Activated CD4-positive, CD25-positive, alpha-beta regulatory T cell treated with anti-CD3 and anti-CD28 coated beads, Interleukin-2, amount 50 U/mL, for 16 hours (primary cell): ENCODE results near the gene IGBP1.
A peak's percentile ranks its signal among the peaks of the same experiment; 100 is the strongest.
"Not testable (repeated sequence)": the region's sequence is repeated elsewhere in the genome, so short reads cannot be mapped to it uniquely, and the experiment has no call there.

Experiments used
- DNase-seq: peaks from one replicate; pipeline ENCODE4 v3.0.0-alpha.2; 2020; ENCODE audit warnings: low read depth, low spot score

IGBP1 gene

DNA sequence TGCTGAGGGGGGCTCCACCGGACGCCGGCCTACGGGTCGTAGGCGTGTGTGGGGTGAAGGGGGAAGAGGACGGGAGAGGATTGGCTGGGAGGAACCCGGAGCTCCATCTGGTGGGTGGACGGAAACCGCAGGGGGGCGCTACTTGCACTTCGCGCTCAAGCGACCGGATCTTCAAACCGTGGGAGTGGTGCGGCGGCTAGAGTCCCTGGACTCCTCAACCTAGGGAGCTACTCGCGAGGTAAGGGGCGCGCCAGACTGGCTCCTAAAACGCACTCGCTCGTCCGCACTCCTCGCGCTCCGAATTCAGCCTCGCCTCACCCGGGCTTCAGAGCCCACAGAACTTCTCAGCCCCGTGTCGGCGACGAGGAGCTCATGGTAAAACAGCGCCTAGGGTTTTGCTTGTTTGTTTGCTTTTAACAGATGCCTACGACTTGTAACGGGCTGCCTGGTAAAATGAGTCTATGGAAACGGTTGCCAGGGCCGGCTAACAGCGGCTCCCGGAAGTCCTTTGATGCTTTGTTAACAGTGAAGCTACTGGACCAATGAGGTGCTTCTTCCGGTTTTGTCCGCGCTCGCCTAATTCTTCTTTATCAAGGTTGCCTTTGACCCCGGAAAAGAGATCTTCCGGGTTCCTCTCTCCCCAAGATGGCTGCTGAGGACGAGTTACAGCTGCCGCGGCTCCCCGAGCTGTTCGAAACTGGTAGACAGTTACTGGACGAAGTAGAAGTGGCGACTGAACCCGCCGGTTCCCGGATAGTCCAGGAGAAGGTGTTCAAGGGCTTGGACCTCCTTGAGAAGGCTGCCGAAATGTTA, at the start of gene IGBP1:
TSS of gene IGBP1 (plus strand) at position 145 of the 813 bp plus-strand sequence. CDS start at position 646, 501 bp downstream.
- peak; percentile 67 for DNase-seq

DNA sequence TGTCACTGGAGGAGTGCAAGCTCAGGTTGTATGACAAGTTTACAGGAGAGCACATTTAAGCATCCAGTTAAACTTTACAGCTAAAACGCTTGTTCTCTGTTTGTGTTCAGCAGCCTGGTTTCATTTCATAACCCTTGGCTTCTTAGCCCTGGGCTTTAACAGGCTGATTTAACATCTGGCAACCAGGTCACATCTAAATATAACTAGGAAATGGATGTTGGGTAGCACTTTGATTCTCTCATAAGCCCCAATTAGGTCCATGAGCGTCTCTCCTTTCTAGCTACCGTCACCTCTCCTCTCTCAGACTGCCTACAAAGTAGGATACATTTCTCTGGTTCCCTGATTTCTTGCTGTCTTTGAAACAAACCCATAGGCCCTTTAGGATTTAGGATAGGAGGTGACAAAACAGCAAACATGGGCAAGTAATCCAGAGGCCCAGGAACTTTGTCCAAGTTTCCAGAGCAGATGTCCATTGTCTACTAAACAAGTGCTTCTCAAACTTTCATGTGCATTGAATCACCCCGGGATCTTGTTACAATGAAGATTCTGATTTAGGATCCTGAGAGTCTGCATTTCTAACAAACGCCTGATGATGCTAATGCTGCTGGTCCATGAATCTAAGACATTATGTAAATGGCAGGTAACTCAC, 48.5 kb upstream of the IGBP1 start:
- no peak for DNase-seq

DNA sequence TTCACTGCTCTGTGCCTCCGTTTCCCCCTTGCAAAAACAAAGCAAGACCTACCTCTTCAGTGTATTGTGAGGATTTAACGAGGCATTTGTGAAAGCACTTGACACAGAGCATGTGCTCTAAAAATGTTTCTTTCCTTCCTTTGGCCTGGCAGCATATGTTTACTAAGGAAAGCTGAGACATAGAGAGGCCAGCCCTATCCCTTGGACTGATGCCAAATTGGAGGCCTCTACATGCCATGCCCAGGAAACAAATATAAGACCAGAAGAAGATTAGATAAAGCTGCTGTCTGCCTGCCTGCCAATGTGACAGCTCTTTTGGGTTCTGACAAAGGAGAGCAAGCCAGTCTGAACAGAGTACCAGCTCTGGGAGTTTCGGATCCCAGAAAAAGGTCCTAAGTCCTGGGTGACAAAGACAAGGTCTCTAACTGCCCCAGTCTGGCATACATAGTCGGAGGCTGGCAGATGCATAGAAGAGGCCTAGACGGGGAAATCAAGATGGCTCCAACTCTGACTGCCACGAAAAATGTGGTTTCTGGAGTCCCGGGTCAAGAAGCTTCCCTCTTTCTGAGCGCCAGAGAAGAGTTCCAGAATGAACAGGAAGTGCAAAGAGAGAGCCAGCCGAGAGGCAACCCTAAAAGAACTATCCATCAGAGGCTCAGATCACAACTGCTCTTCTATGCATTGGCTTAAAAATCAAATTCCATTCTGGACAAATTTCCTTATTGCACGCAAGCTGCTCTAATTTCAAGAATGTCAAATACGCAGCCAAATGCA, 45.2 kb upstream of the IGBP1 start:
- DNase-seq, result no peak

DNA sequence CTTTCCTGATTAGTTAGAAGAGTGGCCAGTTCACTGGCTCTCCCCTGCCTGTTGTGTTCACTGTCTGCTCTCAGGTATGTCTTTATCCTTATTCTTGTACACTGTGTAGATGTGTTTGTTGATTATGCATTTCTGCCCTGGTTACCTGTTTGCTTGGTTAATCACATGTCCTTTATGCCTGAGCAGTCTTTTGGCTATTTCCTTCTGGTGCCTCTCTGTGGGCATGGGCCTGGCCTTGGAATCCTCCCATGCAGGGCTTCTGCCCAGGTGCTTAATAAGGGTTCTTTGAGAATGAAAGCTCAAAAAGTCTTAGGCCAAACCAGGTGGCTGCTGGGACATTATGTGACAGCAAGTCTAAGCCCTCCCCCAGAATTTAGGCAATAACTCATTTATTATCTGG, 44.5 kb upstream of the IGBP1 start:
- DNase-seq, result no peak

DNA sequence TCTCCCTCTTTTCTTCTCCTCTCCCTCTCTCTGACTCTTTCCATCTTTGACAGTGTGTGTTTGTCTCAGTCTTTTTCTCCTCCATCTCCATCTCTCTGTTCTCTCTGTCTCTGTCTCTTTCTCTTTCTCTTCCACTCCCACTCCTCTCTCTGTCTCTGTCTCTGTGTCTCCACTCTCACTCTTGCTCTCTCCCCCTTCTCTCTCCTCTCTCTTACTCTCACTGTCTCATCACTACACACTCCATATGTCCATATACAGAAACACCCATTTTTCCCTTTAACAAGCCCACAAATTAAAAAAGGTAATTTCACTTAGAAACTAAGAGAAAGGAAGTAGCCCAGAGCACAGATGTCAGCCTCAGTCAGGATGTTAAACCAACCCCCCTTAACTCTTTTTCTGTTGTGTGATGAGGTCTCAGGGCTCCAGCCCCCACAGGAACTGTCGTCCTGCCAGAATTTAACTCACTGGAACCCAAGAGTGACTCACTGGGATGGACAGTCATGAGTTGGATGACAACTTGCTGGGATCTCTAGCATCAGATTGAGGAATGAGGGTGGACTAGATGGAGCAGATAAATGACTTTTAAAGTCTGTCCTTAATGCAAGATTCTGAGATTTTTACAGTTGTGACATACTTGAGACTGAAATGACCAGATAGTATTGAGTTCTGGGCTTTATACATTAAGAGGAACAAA, 43.5 kb upstream of the IGBP1 start:
- no peak for DNase-seq

DNA sequence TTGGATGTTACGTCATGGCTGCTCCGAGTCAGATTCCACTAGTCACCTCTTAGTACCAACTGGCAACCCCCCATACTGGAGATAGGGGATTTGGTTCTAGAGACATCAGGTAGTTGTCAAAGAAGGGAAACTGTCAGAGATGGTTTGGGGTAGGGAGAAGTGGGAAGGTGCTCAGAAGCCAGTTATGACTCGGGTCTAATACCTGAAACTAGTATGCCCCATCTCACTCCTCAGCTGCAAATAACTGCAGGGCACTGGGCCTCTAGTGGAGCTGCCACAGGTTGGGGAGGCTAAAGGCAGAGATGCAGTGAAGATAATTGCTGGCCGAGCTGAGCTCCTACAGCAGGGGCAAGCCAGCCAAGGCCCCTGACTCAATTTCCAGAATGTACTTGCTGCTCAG, 41.0 kb upstream of the IGBP1 start:
- DNase-seq, result no peak

DNA sequence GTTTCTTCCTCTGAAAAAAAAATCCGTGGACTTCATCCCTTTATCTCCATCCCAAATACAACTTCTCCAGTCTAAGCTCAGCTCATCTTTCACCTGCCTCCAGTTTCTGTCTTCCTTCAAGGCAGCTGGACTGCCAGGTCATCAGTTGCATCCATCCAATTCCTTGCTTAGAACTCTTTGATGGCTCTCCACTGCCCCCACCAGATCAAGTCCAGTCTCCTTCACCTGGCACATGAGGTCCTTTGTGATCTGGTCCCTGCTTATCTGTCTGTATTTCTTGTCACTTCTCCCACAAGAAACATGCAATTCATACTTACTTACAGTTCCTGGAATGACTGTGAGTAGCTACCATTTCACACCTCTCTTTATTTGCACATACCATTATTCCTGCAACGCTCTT, 37.2 kb upstream of the IGBP1 start:
- DNase-seq, result no peak

DNA sequence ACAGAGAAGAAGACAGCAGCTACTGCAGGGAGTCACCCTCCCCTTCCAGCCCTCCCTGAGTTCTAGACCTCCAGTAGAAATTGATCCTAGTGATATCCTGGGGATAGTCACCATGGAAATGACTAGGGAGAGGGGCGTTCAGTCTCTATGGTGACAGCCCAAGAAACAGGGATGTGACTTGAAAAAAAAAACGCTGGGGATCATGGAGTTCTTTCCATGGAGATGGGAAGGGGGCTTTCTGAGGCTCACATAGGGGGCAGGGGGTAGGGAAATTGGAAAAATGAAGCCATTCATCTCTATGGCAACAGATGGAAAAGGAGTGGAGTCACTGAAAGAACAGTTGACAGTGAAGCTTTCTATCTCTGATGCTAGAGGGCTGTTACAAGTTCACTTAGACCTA, 28.0 kb upstream of the IGBP1 start:
- no peak for DNase-seq

DNA sequence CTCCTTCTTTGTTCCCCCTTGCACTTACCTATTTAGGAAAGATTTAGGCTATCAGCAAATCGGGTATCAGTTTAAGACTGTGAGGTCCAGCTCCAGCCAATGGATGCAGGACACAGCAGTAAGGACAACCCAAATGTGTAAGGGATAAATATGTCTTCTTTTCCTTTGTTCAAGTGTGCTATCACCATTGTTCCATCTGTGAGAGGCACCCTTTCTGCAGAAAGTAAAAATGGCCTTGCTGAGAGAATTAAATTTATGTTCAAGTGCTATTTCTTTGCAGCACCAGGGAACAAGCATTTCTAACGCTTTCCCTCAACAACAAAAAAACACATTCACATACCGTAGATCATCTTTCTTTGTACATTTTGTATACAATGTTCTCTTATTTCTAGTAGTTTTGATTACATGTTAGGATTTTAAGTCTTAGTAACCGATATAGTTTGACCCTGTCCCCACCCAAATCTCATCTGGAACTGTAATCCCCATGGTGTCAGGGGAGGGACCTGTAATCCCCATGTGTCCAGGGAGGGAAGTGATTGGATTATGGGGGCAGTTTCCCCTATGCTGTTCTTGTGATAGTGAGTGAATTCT, 21.7 kb upstream of the IGBP1 start:
- DNase-seq, result not testable (repeated sequence)

DNA sequence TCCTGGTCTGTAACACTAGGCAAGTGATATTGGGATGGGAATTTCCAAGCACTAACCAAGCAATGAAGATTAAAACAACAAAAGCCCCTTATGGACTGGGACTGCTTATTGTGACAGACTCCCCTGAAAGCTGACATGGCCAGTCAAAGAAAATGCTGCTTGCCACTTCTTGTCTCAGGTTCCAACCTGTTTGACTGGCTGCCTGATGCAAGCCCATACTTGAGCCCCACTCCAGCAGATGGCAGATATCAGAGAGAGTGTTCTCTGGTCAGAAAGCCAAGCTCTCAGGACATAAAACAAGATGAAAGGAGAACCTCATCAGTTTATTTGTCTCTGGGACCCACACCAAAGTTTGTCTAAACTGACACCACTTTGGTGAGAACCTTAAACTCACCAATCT, 15.5 kb upstream of the IGBP1 start:
- DNase-seq, result no peak

DNA sequence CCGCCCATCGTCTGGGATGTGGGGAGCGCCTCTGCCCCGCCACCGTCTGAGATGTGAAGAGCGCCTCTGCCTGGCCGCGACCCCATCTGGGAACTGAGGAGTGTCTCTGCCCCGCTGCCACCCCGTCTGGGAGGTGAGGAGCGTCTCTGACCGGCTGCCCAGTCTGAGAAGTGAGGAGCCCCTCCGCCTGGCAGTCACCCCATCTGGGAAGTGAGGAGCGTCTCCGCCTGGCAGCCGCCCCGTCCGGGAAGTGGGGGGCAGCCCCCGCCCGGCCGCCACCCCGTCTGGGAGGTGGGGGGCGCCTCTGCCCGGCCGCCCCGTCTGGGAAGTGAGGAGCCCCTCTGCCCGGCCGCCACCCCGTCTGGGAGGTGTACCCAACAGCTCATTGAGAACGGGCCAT, 10.2 kb upstream of the IGBP1 start:
- not testable (repeated sequence) for DNase-seq

DNA sequence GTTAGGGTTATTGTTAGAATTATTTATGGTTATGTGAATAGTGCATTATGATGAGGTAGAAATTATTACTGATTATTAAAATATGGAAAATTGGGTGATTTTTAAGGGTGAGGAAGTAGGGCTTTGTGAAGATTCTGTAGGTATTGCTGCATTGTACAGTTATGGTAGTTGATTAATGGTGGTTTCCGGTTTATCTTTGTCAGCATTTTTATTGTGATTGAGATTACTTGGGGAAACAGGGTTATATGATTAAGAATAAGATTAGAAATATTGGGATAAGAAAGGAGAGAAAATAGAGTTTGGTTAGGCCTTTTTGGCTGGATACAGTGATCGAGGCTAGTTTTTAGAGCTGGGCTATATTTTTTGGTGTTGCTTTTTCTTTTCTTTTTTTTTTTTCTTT, 8.6 kb upstream of the IGBP1 start:
- no peak for DNase-seq

DNA sequence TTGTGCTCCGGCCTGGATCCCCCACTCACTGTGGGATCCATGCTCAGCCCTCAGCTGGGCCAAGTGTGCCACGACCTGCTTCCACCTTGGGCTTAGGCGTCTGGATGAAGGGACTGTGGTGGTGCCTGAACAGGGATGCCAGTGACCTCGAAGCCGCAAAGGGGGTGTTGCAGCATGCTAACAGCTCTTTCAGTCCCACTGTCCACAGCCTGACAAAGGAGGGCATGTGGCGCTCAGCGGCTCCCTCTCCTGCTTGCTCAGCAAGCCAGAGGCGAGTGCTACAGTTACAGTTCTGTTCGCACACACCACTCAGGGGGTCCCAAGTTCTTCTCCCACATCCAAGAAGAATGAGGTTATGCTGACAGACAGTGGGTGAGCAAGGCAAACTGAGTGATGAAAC, 5.2 kb upstream of the IGBP1 start:
- DNase-seq, result no peak

DNA sequence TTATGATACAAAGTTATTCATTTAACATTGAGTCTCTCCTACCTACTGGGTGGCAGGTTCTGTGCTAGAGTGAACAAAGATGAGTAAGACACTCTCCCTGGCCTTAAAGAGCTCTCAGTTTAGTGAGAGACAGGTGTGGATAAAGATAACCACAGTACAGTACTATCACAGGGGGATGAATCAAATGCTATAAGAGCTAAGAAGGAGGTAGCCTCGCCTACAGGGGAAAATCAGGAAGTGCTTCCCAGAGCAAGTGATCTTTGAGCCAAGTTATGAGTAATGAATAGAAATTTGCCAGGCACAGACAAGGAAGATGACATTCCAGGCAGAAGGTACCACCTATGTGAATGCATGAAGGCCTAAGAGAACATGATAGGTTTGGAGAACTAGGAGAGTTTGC, 3.4 kb upstream of the IGBP1 start:
- DNase-seq, result no peak

DNA sequence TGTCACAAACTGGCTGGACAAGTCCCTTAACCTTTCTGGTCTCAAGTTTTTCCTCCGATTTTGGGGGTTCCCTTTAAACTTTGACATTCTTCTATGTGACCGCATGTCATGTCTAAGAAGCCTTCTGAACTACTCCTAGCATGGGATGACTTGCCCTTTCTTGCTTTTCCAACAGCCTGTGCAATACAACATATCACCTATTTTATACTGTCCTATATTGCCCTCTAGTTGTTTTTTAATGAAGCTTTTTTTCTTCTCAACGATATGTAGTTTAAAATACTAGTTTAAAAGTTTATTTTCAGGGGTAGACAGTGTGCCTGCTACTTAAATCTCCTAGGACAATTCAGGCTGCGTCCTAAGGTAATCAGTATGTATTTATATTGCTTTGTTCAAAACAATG, 1.0 kb upstream of the IGBP1 start:
- no peak for DNase-seq

DNA sequence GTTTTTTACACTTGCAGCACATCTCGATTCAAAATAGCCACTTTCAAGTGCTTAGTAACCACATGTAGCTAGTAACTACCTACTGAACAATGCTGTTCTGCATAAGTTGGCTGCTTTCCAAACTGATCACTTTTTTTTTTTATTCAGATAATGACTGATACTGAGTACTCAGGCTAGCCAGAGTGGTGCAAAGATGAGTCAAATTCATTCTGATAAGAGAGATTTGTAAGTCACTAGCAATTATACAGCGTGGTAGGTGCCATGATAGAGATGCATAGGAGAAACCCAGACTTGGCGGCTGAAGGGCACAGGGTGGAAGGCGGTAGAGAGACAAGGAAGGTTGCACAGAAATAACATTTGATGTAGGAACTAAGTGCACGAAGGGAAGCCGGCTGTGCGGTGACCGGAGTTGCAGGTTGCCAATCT, 357 bp upstream of the IGBP1 start:
- peak; percentile 2 for DNase-seq

DNA sequence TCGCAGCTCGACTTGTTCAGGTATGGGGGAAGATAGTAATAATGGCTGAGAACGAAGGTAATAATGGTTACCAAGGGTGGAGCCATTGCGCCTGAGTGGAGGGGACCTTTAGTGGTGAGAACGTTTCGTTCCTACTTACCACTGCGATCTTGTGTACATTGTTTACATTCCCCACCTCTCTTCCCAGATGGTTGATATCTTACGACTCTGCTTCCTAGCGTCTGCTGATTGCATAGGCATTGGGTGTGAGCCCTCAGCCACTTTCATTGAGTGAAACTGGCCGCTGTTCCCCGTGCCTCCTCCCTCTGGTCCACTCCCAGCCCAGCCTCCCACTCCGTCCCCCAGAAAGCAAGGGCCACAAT, 850 bp downstream of the IGBP1 start:
- DNase-seq, result no peak

DNA sequence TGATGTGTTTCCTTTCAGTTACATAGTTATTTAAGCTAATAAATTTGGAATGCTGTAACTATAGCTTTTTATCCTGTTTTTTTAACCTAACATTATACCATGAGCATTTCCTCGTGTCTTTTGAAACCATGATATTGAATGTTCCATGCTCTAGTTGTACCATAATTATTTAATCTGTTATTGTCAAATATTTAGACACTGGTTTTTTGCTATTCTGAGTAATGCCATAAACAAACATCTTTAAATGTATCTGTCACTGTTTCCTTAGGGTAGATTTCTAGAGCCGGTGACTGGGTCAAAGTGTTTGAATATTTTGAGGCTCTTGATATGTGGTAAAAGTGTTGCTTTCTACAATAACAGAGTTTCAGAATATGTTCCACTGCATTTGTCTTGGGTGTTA, 5.4 kb downstream of the IGBP1 start:
- no peak for DNase-seq

DNA sequence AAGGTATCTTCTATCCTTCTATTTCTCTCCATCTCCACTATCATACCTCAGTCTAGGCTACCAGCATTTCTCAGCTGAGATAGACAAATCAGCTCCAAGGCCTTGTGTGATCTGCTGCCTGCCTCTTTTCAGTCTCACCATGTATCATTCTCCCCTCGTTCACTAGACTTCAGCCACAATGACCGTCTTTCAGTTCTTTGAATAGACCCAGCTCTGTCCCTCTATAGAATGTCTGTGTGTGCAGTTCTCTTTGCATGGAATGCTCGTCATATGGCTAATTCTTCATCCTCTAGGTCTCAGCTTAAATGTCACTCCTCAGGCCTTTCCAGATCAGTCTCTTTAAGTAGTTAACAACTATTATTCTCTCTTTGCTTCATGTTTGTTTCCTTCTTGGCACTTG, 6.5 kb downstream of the IGBP1 start:
- DNase-seq, result no peak

DNA sequence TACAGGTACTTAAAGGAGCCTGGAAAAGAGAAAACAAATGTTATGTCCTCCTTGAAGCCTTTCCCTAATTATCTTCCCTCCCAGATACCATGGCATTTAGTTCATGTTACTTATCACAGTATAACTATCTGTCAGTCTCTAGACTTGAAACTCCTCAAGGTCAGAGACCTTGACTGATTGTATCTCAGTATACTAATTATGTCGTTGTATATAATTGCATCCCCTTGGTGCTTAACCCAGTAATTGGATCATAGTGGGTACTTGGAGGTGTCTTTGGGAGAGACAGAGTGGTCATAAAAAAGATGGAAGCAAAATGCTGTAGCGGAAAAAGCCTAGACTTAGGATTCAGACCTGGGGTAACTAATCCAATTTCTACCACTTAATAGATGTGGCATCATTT, 8.1 kb downstream of the IGBP1 start:
- no peak for DNase-seq
